ENCODE results near the gene RIN1. TPM values are rescaled to one million over a fixed set of nuclear protein-coding genes. Genes with fewer than 3 reads are reported as not detected.
A peak's percentile ranks its signal among the peaks of the same experiment; 100 is the strongest.

Gene RIN1
- total and polyA plus RNA-seq, 2 of the 13 experiments (the other 11 are each of a cell fraction or from before 2014, with no cell fraction given), result 2.4 to 4.1 TPM

DNA sequence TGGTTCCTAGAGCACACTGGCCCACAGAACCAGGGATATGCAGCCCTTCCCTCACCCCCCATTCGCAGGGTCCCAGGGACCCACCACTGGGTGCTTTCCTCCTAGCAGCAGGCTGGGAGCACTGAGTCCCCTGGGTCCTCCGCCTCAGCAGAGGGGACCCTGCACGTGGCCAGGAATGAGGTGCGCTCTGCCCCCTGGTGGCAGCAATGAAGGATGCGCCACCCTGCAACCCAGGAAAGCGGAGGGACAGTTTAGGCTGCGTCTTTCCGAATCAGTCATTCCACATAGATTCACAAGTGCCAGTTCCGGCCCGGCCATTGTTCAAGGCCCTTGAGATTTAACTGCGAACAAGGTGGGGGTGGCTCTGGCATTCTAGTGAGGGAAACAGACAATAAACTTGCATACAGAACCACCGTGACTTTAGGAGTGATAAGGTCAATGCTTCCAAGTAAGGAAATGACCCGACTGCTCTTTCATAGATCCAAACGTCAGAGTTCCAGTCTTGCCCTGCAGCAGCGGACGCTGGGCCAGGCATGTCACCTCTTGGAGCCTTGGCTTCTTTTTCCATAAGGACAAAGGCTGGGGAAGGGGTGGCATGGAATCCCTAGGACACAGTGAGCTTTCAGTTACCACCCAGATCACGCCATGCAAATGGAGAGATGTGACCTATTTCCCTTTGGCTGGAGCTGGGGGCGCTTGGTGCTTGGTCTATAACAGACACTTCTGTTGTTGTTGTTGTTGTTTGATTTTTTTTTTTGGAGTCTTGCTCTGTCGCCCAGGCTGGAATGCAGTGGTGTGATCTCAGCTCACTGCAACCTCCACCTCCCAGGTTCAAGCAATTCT, 7.7 kb downstream of the RIN1 start (continued):
- TF ChIP-seq, protein P1, sequence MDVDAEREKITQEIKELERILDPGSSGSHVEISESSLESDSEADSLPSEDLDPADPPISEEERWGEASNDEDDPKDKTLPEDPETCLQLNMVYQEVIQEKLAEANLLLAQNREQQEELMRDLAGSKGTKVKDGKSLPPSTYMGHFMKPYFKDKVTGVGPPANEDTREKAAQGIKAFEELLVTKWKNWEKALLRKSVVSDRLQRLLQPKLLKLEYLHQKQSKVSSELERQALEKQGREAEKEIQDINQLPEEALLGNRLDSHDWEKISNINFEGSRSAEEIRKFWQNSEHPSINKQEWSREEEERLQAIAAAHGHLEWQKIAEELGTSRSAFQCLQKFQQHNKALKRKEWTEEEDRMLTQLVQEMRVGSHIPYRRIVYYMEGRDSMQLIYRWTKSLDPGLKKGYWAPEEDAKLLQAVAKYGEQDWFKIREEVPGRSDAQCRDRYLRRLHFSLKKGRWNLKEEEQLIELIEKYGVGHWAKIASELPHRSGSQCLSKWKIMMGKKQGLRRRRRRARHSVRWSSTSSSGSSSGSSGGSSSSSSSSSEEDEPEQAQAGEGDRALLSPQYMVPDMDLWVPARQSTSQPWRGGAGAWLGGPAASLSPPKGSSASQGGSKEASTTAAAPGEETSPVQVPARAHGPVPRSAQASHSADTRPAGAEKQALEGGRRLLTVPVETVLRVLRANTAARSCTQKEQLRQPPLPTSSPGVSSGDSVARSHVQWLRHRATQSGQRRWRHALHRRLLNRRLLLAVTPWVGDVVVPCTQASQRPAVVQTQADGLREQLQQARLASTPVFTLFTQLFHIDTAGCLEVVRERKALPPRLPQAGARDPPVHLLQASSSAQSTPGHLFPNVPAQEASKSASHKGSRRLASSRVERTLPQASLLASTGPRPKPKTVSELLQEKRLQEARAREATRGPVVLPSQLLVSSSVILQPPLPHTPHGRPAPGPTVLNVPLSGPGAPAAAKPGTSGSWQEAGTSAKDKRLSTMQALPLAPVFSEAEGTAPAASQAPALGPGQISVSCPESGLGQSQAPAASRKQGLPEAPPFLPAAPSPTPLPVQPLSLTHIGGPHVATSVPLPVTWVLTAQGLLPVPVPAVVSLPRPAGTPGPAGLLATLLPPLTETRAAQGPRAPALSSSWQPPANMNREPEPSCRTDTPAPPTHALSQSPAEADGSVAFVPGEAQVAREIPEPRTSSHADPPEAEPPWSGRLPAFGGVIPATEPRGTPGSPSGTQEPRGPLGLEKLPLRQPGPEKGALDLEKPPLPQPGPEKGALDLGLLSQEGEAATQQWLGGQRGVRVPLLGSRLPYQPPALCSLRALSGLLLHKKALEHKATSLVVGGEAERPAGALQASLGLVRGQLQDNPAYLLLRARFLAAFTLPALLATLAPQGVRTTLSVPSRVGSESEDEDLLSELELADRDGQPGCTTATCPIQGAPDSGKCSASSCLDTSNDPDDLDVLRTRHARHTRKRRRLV (CRISPR knock-in tag; IDR thresholded peaks at IDR 0.05), result no peak
- TF ChIP-seq ZNF337 (CRISPR knock-in tag; IDR thresholded peaks at IDR 0.05; ENCODE audit: borderline replicate concordance, low read depth) (no peak), ZNF350 (CRISPR knock-in tag; IDR thresholded peaks at IDR 0.05; ENCODE audit: borderline replicate concordance, low read depth) (peak; percentile 81), ZMYM2 (CRISPR knock-in tag; IDR thresholded peaks at IDR 0.05) (no peak), SMAD3 (CRISPR knock-in tag; IDR thresholded peaks at IDR 0.05) (0 out of 2 replicates have a peak, but pooled peaks have one; percentile 57), POLR2AphosphoS2 (IDR thresholded peaks at IDR 0.05; ENCODE audit: low read depth, low read length) (no peak), NR2C2 (CRISPR knock-in tag; IDR thresholded peaks at IDR 0.05; ENCODE audit: borderline replicate concordance) (no peak), NCOA2 (CRISPR knock-in tag; IDR thresholded peaks at IDR 0.05) (peak; percentile 43; the same call in 1 of the 2 replicates), SKI (IDR thresholded peaks at IDR 0.05; ENCODE audit: partially characterized antibody) (peak; percentile 21), MAFG (CRISPR knock-in tag; IDR thresholded peaks at IDR 0.05) (no peak), GLI4 (CRISPR knock-in tag; IDR thresholded peaks at IDR 0.05; ENCODE audit: borderline replicate concordance) (no peak), ZNF543 (CRISPR knock-in tag; IDR thresholded peaks at IDR 0.05) (no peak), ZNF12 (CRISPR knock-in tag; IDR thresholded peaks at IDR 0.05) (peak; percentile 96), ZNF460 (CRISPR knock-in tag; IDR thresholded peaks at IDR 0.05; ENCODE audit: borderline replicate concordance) (no peak), SP5 (CRISPR knock-in tag; IDR thresholded peaks at IDR 0.05; ENCODE audit: borderline replicate concordance, low read depth) (no peak), MAFF (IDR thresholded peaks at IDR 0.05; ENCODE audit: low read depth, low read length) (no peak), BCL6 (CRISPR knock-in tag; IDR thresholded peaks at IDR 0.05) (peak; percentile 70)
- TF ChIP-seq, protein P2, sequence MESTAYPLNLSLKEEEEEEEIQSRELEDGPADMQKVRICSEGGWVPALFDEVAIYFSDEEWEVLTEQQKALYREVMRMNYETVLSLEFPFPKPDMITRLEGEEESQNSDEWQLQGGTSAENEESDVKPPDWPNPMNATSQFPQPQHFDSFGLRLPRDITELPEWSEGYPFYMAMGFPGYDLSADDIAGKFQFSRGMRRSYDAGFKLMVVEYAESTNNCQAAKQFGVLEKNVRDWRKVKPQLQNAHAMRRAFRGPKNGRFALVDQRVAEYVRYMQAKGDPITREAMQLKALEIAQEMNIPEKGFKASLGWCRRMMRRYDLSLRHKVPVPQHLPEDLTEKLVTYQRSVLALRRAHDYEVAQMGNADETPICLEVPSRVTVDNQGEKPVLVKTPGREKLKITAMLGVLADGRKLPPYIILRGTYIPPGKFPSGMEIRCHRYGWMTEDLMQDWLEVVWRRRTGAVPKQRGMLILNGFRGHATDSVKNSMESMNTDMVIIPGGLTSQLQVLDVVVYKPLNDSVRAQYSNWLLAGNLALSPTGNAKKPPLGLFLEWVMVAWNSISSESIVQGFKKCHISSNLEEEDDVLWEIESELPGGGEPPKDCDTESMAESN (CRISPR knock-in tag; conservative IDR thresholded peaks at IDR 0.05), result no peak
- TF ChIP-seq, protein P3, sequence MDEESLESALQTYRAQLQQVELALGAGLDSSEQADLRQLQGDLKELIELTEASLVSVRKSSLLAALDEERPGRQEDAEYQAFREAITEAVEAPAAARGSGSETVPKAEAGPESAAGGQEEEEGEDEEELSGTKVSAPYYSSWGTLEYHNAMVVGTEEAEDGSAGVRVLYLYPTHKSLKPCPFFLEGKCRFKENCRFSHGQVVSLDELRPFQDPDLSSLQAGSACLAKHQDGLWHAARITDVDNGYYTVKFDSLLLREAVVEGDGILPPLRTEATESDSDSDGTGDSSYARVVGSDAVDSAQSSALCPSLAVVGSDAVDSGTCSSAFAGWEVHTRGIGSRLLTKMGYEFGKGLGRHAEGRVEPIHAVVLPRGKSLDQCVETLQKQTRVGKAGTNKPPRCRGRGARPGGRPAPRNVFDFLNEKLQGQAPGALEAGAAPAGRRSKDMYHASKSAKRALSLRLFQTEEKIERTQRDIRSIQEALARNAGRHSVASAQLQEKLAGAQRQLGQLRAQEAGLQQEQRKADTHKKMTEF (CRISPR knock-in tag; IDR thresholded peaks at IDR 0.05), result 0 out of 2 replicates have a peak, but pooled peaks have one; percentile 56
- TF ChIP-seq, protein P4, sequence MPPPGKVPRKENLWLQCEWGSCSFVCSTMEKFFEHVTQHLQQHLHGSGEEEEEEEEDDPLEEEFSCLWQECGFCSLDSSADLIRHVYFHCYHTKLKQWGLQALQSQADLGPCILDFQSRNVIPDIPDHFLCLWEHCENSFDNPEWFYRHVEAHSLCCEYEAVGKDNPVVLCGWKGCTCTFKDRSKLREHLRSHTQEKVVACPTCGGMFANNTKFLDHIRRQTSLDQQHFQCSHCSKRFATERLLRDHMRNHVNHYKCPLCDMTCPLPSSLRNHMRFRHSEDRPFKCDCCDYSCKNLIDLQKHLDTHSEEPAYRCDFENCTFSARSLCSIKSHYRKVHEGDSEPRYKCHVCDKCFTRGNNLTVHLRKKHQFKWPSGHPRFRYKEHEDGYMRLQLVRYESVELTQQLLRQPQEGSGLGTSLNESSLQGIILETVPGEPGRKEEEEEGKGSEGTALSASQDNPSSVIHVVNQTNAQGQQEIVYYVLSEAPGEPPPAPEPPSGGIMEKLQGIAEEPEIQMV (CRISPR knock-in tag; IDR thresholded peaks at IDR 0.05; ENCODE audit: low read depth), result no peak; the same call in 1 of the 2 replicates

All from HepG2 (cell line).